Neural cell (in vitro differentiated cells): ENCODE data around the gene FANCB. TPM values are rescaled to one million over a fixed set of nuclear protein-coding genes. Genes with fewer than 3 reads are reported as not detected.

Source experiments
- H2AFZ ChIP-seq: fragments of 200-600, 300-800 bp; sonication (generic), shearing (Covaris generic); 2 replicates; pipeline ENCODE4 v1.6.0; 2014; ENCODE audit warnings: low read depth, mild to moderate bottlenecking, antibody characterized with exemption, low read length, moderate library complexity
- H3F3A ChIP-seq: fragments of 200-600 bp; shearing (Covaris generic); 2 replicates; pipeline ENCODE4 v1.6.1; 2016; ENCODE audit warnings: mild to moderate bottlenecking, moderate library complexity, mixed read lengths, antibody characterized with exemption, low read length; ENCODE audit not compliant: insufficient read depth, poor library complexity, severe bottlenecking
- H3K27ac ChIP-seq: fragments of 200-600, 300-800 bp; sonication (generic), shearing (Covaris generic); 2 replicates; pipeline ENCODE4 v1.5.1; 2014; ENCODE audit warnings: mild to moderate bottlenecking, low read length, moderate library complexity
- H3K27me3 ChIP-seq: fragments of 300-800, 200-600 bp; sonication (generic), shearing (Covaris generic); 2 replicates; pipeline ENCODE4 v1.6.0; 2014; ENCODE audit warnings: mild to moderate bottlenecking, low read depth, low read length, moderate library complexity; ENCODE audit not compliant: insufficient read depth
- H3K36me3 ChIP-seq: fragments of 300-800, 200-600 bp; sonication (generic), shearing (Covaris generic); 2 replicates; pipeline ENCODE4 v1.5.1; 2014; ENCODE audit warnings: mild to moderate bottlenecking, antibody characterized with exemption, low read length, moderate library complexity; ENCODE audit not compliant: insufficient read depth
- H3K4me2 ChIP-seq: fragments of 300-800, 200-600 bp; sonication (generic), shearing (Covaris generic); 2 replicates; pipeline ENCODE4 v1.6.0; 2014; ENCODE audit warnings: mild to moderate bottlenecking, low read length
- H3K4me3 ChIP-seq: fragments of 300-800, 200-600 bp; sonication (generic), shearing (Covaris generic); 2 replicates; pipeline ENCODE4 v1.5.1; 2014; ENCODE audit warnings: mild to moderate bottlenecking, low read length, moderate library complexity
- H3K79me2 ChIP-seq: fragments of 200-600 bp; shearing (Covaris generic); replicated peaks from 2 replicates; pipeline ENCODE4 v1.6.0; 2014; ENCODE audit warnings: mild to moderate bottlenecking, low read length, moderate library complexity; ENCODE audit not compliant: insufficient read depth
- H3K9ac ChIP-seq: fragments of 300-800, 200-600 bp; sonication (generic), shearing (Covaris generic); 2 replicates; pipeline ENCODE4 v1.6.1; 2016; ENCODE audit warnings: mild to moderate bottlenecking, low read length, mixed read lengths
- H3K9me2 ChIP-seq: fragments of 200-600 bp; shearing (Covaris generic); 2 replicates; pipeline ENCODE4 v1.6.1; 2016; ENCODE audit warnings: mild to moderate bottlenecking, low read length, mixed read lengths; ENCODE audit not compliant: insufficient read depth
- H3K9me3 ChIP-seq: fragments of 200-600, 300-800 bp; sonication (generic), shearing (Covaris generic); 2 replicates; pipeline ENCODE4 v1.6.1; 2016; ENCODE audit warnings: mild to moderate bottlenecking, mixed run types, low read length, moderate library complexity, mixed read lengths
- H4K20me1 ChIP-seq: fragments of 200-600 bp; shearing (Covaris generic); 2 replicates; pipeline ENCODE4 v1.6.1; 2016; ENCODE audit warnings: mild to moderate bottlenecking, mixed run types; ENCODE audit not compliant: insufficient read depth
- EP300 ChIP-seq: fragments of 450-650 bp; conservative IDR thresholded peaks from 2 replicates; pipeline ENCODE4 v1.6.1; 2014; ENCODE audit warnings: antibody characterized with exemption, mild to moderate bottlenecking, moderate library complexity; ENCODE audit not compliant: poor library complexity, severe bottlenecking
- EZH2 ChIP-seq: fragments of 200-600, 300-800 bp; shearing (Covaris generic), sonication (generic); IDR thresholded peaks from 2 replicates; pipeline ENCODE4 v1.6.1; 2014; ENCODE audit warnings: antibody characterized with exemption, low read length, borderline replicate concordance, mild to moderate bottlenecking; ENCODE audit not compliant: insufficient read depth, poor library complexity, severe bottlenecking
- MXI1 ChIP-seq: fragments of 450-650 bp; conservative IDR thresholded peaks from 2 replicates; pipeline ENCODE4 v1.6.1; 2014; ENCODE audit warnings: antibody characterized with exemption, mild to moderate bottlenecking; ENCODE audit not compliant: poor library complexity, severe bottlenecking
- POLR2AphosphoS5 ChIP-seq: IDR thresholded peaks from 2 replicates; pipeline ENCODE4 v1.6.1; 2012
- RAD21 ChIP-seq: fragments of 450-650 bp; conservative IDR thresholded peaks from 2 replicates; pipeline ENCODE4 v1.6.1; 2014; ENCODE audit warnings: antibody characterized with exemption, mild to moderate bottlenecking, moderate library complexity
- SMC3 ChIP-seq: fragments of 450-650 bp; conservative IDR thresholded peaks from 2 replicates; pipeline ENCODE4 v1.6.1; 2014; ENCODE audit warnings: antibody characterized with exemption, mild to moderate bottlenecking, moderate library complexity; ENCODE audit not compliant: poor library complexity
- TAF1 ChIP-seq: IDR thresholded peaks from 2 replicates; pipeline ENCODE4 v1.6.1; 2012; ENCODE audit warnings: low read depth
- polyA plus RNA-seq: library from polyadenylated mRNA; depleted of rRNA; stranded (reverse); fragments of >200 nt; gene quantifications from 2 replicates; pipeline ENCODE4 v1.2.3, GENCODE V29; 2014
- TF ChIP-seq, protein P1 (sequence below): IDR thresholded peaks from 2 replicates; pipeline ENCODE4 v1.6.1; 2012; ENCODE audit warnings: borderline replicate concordance
- TF ChIP-seq, protein P2 (sequence below): fragments of 450-650 bp; IDR thresholded peaks from 2 replicates; pipeline ENCODE4 v1.5.1; 2014; ENCODE audit warnings: antibody characterized with exemption, mild to moderate bottlenecking, moderate library complexity; ENCODE audit not compliant: poor library complexity, severe bottlenecking

FANCB gene
- polyA plus RNA-seq, 1 donor from 2014 or later: 0.17 TPM

- no peaks in the 10 kb centered on the region for H4K20me1 ChIP-seq
- TF ChIP-seq SMC3 (no peak), EP300 (no peak), EZH2 (no peak), TAF1 (no peak), POLR2AphosphoS5 (no peak), MXI1 (no peak), RAD21 (no peak)
- TF ChIP-seq, protein P1, sequence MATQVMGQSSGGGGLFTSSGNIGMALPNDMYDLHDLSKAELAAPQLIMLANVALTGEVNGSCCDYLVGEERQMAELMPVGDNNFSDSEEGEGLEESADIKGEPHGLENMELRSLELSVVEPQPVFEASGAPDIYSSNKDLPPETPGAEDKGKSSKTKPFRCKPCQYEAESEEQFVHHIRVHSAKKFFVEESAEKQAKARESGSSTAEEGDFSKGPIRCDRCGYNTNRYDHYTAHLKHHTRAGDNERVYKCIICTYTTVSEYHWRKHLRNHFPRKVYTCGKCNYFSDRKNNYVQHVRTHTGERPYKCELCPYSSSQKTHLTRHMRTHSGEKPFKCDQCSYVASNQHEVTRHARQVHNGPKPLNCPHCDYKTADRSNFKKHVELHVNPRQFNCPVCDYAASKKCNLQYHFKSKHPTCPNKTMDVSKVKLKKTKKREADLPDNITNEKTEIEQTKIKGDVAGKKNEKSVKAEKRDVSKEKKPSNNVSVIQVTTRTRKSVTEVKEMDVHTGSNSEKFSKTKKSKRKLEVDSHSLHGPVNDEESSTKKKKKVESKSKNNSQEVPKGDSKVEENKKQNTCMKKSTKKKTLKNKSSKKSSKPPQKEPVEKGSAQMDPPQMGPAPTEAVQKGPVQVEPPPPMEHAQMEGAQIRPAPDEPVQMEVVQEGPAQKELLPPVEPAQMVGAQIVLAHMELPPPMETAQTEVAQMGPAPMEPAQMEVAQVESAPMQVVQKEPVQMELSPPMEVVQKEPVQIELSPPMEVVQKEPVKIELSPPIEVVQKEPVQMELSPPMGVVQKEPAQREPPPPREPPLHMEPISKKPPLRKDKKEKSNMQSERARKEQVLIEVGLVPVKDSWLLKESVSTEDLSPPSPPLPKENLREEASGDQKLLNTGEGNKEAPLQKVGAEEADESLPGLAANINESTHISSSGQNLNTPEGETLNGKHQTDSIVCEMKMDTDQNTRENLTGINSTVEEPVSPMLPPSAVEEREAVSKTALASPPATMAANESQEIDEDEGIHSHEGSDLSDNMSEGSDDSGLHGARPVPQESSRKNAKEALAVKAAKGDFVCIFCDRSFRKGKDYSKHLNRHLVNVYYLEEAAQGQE: no peak
- TF ChIP-seq, protein P2, sequence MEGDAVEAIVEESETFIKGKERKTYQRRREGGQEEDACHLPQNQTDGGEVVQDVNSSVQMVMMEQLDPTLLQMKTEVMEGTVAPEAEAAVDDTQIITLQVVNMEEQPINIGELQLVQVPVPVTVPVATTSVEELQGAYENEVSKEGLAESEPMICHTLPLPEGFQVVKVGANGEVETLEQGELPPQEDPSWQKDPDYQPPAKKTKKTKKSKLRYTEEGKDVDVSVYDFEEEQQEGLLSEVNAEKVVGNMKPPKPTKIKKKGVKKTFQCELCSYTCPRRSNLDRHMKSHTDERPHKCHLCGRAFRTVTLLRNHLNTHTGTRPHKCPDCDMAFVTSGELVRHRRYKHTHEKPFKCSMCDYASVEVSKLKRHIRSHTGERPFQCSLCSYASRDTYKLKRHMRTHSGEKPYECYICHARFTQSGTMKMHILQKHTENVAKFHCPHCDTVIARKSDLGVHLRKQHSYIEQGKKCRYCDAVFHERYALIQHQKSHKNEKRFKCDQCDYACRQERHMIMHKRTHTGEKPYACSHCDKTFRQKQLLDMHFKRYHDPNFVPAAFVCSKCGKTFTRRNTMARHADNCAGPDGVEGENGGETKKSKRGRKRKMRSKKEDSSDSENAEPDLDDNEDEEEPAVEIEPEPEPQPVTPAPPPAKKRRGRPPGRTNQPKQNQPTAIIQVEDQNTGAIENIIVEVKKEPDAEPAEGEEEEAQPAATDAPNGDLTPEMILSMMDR: no peak
- no peak overlapping the region for H3K4me3 ChIP-seq
- no peaks in the 10 kb centered on the region for H3F3A ChIP-seq
- no peaks in the 10 kb centered on the region for H3K27me3 ChIP-seq
- no peak overlapping the region for H3K27ac ChIP-seq
- H2AFZ ChIP-seq: no peak overlapping the region
- H3K9me3 ChIP-seq: no peaks in the 10 kb centered on the region
- no peaks in the 10 kb centered on the region for H3K9me2 ChIP-seq
- H3K36me3 ChIP-seq: no peaks in the 10 kb centered on the region
- H3K79me2 ChIP-seq: no peaks in the 10 kb centered on the region
- H3K9ac ChIP-seq: no peak overlapping the region
- no peak overlapping the region for H3K4me2 ChIP-seq
Observed at GRCh38 chrX:14843666-14844065, 29.2 kb downstream of the FANCB start.

DNA sequence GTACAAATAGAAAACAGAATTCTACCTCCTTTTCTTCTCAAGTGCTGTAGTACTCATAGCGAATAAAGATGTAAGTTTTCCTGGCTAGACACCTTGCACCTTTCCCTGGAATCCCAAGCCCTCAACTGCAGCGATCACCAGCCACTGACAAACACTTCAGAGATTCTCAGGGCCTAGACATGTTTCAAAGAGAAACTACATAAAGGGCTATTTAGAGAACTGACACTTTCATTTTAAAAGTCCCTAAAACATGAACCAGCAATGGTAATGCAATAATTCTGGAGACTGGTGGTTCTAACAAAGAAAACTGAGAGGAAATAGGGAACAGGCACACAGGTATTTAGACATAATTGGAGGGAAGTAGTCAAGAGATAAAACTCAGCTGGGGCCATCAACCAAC is 35.7 kb downstream of the FANCB start:
- H3F3A ChIP-seq: no peaks in the 10 kb centered on the region
- H3K9me2 ChIP-seq: no peaks in the 10 kb centered on the region
- H3K9ac ChIP-seq: no peak overlapping the region
- H4K20me1 ChIP-seq: no peaks in the 10 kb centered on the region
- H3K4me3 ChIP-seq: no peak overlapping the region
- no peak overlapping the region for H3K27ac ChIP-seq
- no peaks in the 10 kb centered on the region for H3K36me3 ChIP-seq
- no peak overlapping the region for H3K4me2 ChIP-seq
- no peaks in the 10 kb centered on the region for H3K79me2 ChIP-seq
- TF ChIP-seq, protein P2: no peak
- TF ChIP-seq, protein P1: no peak
- TF ChIP-seq RAD21: no peak
- no peak for TF ChIP-seq TAF1
- H2AFZ ChIP-seq: no peak overlapping the region
- H3K27me3 ChIP-seq: no peaks in the 10 kb centered on the region
- no peaks in the 10 kb centered on the region for H3K9me3 ChIP-seq
